Tibial artery (tissue), 4 donors: Measurements from ENCODE around the gene ZBTB16.

ENCODE experiments used
- DNase-seq, 2 donors: peaks; one replicate each; pipeline ENCODE4 v3.0.0-alpha.2; 2019
- H3K27ac ChIP-seq, 2 donors: fragments of 200-600 bp; sonication (generic) in 1 of 2; 1 replicate in 1 of 2; 2 replicates in 1 of 2; pipeline ENCODE4 v1.5.1; 2018 to 2019; ENCODE audit warnings: mild to moderate bottlenecking in 1 of 2
- H3K27me3 ChIP-seq, 2 donors: fragments of 200-600 bp; sonication (generic) in 1 of 2; one replicate each; pipeline versions ENCODE4 v1.5.1 to v1.6.0; 2016 to 2019
- H3K36me3 ChIP-seq, 3 donors: fragments of 200-600 bp; sonication (generic) in 2 of 3; one replicate each; pipeline ENCODE4 v1.5.1; 2016 to 2019; ENCODE audit warnings: mild to moderate bottlenecking in 2 of 3
- H3K4me1 ChIP-seq, 4 donors: fragments of 200-600 bp; sonication (generic) in 2 of 4; 1 replicate in 3 of 4; 2 replicates in 1 of 4; pipeline ENCODE4 v1.5.1; 2016 to 2019
- H3K4me3 ChIP-seq, 2 donors: fragments of 200-600 bp; sonication (generic) in 1 of 2; 1 replicate in 1 of 2; 2 replicates in 1 of 2; pipeline ENCODE4 v1.5.1; 2018 to 2019; ENCODE audit warnings: mild to moderate bottlenecking in 2 of 2
- H3K9me3 ChIP-seq, 3 donors: fragments of 200-600 bp; sonication (generic) in 1 of 3; one replicate each; pipeline ENCODE4 v1.5.1; 2016 to 2019
- CTCF ChIP-seq, 2 experiments: fragments of 200-600 bp in 1 of 2; fragments of 450-650 bp in 1 of 2; IDR thresholded peaks; one replicate each; pipeline ENCODE4 v1.5.1; 2017 to 2019; ENCODE audit warnings: antibody characterized with exemption in 2 of 2, mild to moderate bottlenecking in 1 of 2, moderate library complexity in 1 of 2
- intact Hi-C: fragments of 100-400 bp; cut with DNase I; formaldehyde crosslinking; loops from one replicate; pipeline ENCODE4 v1.15.0; 2023; ENCODE audit warnings: low total_unique reads

Gene ZBTB16

GRCh38 chr11:114277637-114278341 is 218.3 kb downstream of the ZBTB16 start:
- H3K4me1 ChIP-seq, result peaks cover 0 to 33% (median 14%) of the 10 kb centered on the region in 4 donors
- intact Hi-C loops, result no loop called here
- no peak for TF ChIP-seq CTCF (IDR thresholded peaks at IDR 0.05)
- no peak overlapping the region for H3K27ac ChIP-seq
- H3K4me3 ChIP-seq, result no peak overlapping the region
- H3K9me3 ChIP-seq, result no peaks in the 10 kb centered on the region
- no peaks in the 10 kb centered on the region for H3K27me3 ChIP-seq
- no peak for DNase-seq
- peaks cover 4 to 16% (median 13%) of the 10 kb centered on the region in 3 donors for H3K36me3 ChIP-seq

GRCh38 chr11:114278342-114279065 is 219.0 kb downstream of the ZBTB16 start:
- peaks cover 4 to 16% (median 13%) of the 10 kb centered on the region in 3 donors for H3K36me3 ChIP-seq
- no peak overlapping the region for H3K4me3 ChIP-seq
- no peak for TF ChIP-seq CTCF (IDR thresholded peaks at IDR 0.05)
- intact Hi-C loops, result no loop called here
- DNase-seq, result no peak
- no peak overlapping the region for H3K27ac ChIP-seq
- peaks cover 0 to 33% (median 14%) of the 10 kb centered on the region in 4 donors for H3K4me1 ChIP-seq
- H3K9me3 ChIP-seq, result no peaks in the 10 kb centered on the region
- H3K27me3 ChIP-seq, result no peaks in the 10 kb centered on the region

GRCh38 chr11:114279792-114280546 is 220.5 kb downstream of the ZBTB16 start:
- Histone ChIP-seq H3K4me1 (peaks cover 0 to 28% (median 14%) of the 10 kb centered on the region in 4 donors), H3K27ac (peak overlapping the region; percentile 66 to 67), H3K9me3 (no peaks in the 10 kb centered on the region), H3K4me3 (no peak overlapping the region), H3K27me3 (no peaks in the 10 kb centered on the region), H3K36me3 (peaks cover 4 to 13% (median 11%) of the 10 kb centered on the region in 3 donors)
- intact Hi-C loops, result loop anchor here (5.0 kb wide), 1 partner anchor 482 kb away; no protein-coding TSS in a partner anchor
- TF ChIP-seq CTCF (IDR thresholded peaks at IDR 0.05), result no peak
- DNase-seq, result peak in 1 of 2 donors; percentile 44

- intact Hi-C loops, result loop anchor here (5.0 kb wide), 1 partner anchor 482 kb away; no protein-coding TSS in a partner anchor
- peaks cover 0 to 32% (median 15%) of the 10 kb centered on the region in 4 donors for H3K4me1 ChIP-seq
- no peak overlapping the region for H3K4me3 ChIP-seq
- peaks cover 1 to 8% (median 6%) of the 10 kb centered on the region in 3 donors for H3K36me3 ChIP-seq
- DNase-seq, result peak; percentile 58 to 83
- H3K9me3 ChIP-seq, result no peaks in the 10 kb centered on the region
- H3K27me3 ChIP-seq, result no peaks in the 10 kb centered on the region
- peak; percentile 62 to 63 for TF ChIP-seq CTCF (IDR thresholded peaks at IDR 0.05)
- H3K27ac ChIP-seq, result peak overlapping the region; percentile 66 to 67
These were observed 221.2 kb downstream of the ZBTB16 start for GRCh38 chr11:114280696-114281095.

- peaks cover 0 to 33% (median 17%) of the 10 kb centered on the region in 4 donors for H3K4me1 ChIP-seq
- H3K36me3 ChIP-seq, result peaks cover 0 to under 1% (median 0%) of the 10 kb centered on the region in 3 donors
- H3K27ac ChIP-seq, result peak overlapping the region; percentile 66 to 67
- DNase-seq, result no peak
- H3K27me3 ChIP-seq, result no peaks in the 10 kb centered on the region
- H3K9me3 ChIP-seq, result no peaks in the 10 kb centered on the region
- no peak for TF ChIP-seq CTCF (IDR thresholded peaks at IDR 0.05)
- intact Hi-C loops, result loop anchor here (5.0 kb wide), 1 partner anchor 481 kb away; no protein-coding TSS in a partner anchor
- H3K4me3 ChIP-seq, result no peak overlapping the region
These were observed 222.0 kb downstream of the ZBTB16 start for GRCh38 chr11:114281388-114281956.
